Stimulated activated CD8-positive, alpha-beta memory T cell treated with anti-CD3 and anti-CD28 coated beads, Interleukin-15, amount 100 ng/mL, for 1 hour (primary cell): Measurements from ENCODE around the gene ZFP42.
"Not testable (repeated sequence)": the region's sequence is repeated elsewhere in the genome, so short reads cannot be mapped to it uniquely, and the experiment has no call there.

ENCODE experiments used
- DNase-seq: peaks from one replicate; pipeline ENCODE4 v3.0.0-alpha.2; 2020; ENCODE audit warnings: low read depth

The ZFP42 gene

DNA sequence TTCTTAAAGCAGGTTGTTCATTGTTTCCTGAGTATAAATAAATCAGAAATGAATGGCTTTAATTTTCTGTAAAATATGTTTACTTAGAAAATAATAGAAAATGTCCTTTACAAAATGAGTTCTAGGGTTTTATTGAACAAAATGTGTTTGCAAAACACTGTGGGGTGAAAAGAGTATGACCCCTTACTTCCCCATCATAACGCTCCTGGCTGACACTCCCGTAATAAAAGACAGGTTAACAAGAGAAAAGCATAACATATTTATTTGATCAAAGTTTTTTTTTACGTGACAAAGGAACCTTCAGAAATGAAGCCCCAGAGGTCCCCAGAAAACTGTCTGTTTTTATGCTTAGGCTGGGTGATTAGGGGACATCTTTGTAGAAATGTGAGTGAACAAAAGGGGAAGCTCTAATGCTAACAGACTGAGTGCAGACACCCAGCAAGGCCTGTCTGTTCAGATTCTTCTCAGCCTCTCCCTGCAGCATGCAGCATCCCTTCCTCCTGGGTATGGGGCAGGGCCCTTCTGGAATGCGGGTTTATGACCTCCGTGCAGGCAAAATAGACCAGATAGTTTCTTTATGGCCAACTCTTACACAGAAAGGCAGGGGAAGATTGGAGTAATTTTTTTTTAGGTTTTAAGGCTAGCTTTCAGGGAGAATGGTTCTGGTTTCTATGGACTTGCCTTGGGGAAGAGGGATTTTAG is 26.1 kb downstream of the ZFP42 start:
- no peak for DNase-seq

DNA sequence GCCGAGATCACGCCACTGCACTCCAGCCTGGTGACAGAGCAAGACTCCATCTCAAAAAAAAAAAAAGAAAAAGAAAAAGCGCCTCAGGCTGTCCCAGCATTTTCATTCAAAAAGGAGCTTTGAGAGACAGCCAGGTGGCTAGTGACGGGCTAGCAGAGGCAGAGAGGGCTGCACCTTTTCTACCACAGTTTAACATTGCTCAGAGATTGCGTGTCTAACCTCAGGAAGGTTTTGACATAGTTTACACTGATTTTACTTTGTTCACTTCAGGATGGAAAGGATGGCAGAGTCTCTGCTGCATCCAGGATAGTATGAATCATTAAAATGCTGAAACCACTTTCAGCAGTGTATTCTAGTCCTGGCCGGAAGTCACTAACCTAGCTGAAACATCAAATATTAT is 28.1 kb downstream of the ZFP42 start:
- DNase-seq = no peak

DNA sequence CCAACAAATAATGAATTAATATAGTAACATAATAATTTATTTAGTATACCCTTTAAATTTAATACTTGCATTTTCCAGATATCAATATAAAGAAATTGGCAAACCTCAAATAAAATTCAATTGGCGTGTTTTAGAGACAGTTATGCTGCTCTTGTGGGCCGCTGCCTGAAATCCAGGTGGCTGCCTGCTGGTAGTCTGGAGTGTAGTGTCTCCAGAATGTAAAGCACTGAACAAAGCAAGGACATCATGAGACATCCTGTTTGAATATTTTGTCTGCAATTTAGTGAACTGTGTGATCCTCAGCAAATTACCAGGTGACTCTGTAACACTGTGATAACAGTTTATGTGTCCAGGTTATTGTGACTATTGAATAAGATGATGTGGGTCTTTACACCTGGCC is 29.9 kb downstream of the ZFP42 start:
- DNase-seq = no peak

DNA sequence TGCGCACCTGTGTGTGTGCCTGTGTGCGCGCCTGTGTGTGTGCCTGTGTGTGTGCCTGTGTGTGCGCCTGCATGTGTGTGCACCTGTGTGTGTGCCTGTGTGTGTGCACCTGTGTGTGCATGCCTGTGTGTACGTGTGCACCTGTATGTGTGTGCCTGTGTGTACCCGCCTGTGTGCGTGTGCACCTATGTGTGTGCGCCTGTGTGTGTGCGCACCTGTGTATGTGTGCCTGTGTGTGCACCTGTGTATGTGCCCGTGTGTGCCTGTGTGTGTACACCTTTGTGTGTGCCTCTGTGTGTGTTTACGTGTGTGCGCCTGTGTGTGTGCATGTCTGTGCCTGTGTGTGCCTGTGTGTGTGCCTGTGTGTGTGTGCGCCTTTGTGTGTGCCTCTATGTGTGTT is 33.5 kb downstream of the ZFP42 start:
- DNase-seq = no peak

DNA sequence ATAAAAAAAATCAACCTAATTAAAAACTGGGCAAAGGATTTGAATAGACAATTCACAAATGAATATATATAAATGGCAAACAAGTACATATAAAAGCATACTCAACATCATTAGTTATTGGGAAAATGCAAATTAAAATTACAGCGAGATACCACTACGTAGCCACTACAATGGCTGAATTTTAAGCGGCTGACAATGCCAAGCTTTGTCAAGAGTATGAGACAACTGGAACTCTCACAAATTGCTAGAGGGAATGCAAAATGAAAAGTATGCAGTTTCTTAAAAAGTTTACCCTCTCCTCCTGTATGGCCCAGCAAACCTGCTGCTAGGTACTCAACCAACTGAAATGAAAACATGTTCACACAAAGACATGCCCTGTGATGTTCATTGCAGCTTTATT is 34.8 kb downstream of the ZFP42 start:
- DNase-seq = no peak

DNA sequence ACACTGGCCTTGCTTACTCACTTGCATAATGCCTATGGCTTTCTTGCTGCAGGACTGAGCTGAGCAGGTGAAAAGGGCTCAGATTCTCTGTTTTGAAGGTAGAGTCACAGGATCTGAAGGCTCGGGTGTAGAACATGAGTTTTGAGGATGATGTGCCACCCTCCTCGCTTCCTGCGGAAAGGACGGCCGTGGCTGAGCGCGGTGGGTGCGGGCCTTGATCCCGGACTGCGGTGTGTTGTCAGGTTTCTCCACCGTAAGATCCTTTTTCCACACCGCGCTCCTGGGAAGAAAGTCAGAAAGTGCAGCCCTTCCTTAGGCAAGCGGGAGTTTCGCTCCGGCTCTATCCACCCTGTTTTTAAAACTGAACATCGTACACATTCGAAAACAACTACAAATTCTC is 36.2 kb downstream of the ZFP42 start:
- no peak for DNase-seq

DNA sequence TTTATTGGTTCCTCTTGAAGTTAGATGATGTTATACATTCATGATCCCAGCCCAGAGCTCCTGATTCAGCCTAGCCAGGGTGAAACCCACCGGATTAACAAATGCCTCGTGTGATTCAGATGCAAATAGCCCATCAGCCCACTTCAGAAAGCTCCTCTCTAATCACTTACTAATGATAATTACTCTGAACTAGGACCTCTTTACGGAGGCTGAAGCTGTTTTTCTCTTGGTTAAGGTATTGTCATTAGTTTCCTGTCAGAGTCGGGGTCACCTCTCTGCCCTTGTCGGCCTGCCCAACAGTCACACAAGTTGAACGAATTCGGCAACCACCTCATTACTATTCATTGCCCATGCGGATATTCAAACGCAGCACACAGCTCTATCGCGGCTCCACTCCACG is 36.6 kb downstream of the ZFP42 start:
- no peak for DNase-seq

DNA sequence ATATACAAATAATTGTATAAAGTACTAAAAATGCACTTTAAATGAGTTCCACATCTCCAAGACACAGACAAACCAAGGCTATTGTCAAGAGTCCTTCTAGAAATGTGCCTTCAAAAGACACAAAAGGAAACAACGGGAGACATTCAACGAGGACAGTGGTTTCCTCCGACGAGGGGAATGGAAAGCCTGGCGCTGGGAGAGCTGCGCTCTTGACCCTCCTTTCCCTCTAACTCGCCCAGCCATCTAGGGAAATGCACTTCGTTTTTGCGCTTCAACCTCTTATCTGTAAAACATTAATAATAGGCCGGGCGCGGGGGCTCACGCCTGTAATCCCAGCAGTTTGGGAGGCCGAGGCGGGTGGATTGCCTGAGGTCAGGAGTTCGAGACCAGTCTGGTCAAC is 37.0 kb downstream of the ZFP42 start:
- DNase-seq = no peak

DNA sequence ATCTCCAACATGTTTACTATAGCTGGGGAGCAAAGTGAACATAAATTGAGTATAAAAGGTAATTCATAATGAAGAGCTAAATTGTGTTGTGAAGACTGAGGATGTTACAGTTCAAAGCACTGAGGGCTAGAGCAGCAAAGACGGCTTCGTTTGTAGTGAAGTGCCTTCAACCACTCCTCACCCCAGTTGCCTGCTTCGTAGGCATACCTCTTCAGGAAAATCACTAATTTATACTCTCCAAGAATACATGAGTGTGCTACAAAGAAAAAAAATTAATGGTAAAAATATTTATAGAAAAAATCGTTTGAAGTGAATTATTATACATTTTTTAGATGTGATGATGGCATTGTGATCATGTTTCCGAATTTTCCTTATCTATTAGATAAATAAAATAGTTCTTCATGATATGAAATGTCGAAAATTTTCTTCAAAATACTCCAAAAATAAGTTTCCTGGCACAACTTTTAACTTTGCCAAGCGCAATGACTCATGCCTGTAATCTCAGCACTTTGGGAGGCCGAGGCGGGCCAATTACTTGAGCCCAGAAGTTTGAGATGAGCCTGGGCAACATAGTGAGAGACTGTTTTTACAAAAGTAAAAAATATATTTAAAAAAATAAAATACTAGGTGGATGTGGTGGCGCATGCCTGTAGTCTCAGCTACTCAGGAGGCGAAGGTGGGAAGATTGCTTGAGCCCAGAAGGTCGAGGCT is 41.6 kb downstream of the ZFP42 start:
- DNase-seq = no peak

DNA sequence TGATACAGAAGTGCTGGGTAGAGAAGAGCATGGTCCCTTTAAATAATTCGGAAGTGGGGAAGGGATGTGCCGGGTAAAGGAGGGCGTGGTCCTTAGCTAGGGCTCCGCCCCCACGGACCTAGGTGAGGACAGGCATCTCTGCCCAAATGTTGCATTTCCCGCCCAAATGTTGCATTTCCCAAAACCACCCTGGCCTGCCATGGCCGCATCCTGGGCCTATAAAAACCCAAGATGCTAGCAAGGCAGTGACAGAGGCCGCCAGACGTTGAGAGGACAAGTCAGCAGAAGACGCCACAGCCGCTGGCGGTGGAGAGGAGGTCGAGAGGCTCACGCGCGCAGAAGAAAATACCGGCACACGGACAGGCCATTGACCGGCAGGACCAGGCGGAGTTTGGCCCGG is 46.1 kb downstream of the ZFP42 start:
- no peak for DNase-seq

DNA sequence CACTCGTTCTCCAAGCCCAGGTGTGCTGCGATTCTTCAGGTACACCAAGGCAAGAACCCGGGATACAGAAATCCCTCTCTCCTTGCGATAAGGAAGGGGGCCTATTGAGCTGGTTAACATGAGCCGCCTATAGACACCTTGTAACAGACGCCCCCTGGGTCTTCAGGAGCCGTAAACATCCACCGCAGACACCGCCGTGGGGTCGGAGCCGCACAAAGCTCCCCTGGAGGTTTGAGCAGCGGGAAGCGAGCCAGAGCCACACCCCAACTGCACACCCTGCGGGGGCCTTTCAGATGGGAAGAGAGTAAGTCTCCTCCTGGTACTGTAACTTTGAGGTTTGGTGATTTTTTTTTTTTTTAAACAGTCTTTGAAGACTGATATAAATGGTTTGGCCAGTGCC is 46.6 kb downstream of the ZFP42 start:
- DNase-seq = no peak

DNA sequence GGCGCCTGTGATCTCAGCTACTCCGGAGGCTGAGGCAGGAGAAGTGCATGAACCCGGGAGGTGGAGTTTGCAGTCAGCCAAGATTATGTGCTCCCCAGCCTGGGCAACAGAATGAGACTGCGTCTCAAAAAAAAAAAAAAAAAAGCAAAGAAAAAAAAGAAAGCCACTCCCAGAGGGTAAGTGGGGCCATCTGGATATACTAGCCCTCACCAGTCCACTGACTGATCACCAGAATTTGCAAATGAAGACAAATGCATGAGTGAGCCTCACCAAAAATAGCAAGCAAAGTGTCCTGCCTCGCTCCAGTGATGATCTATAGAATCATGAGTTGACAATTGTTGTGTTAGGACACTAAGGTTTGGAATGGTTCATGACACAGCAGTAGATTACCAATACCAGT is 47.6 kb downstream of the ZFP42 start:
- no peak for DNase-seq

DNA sequence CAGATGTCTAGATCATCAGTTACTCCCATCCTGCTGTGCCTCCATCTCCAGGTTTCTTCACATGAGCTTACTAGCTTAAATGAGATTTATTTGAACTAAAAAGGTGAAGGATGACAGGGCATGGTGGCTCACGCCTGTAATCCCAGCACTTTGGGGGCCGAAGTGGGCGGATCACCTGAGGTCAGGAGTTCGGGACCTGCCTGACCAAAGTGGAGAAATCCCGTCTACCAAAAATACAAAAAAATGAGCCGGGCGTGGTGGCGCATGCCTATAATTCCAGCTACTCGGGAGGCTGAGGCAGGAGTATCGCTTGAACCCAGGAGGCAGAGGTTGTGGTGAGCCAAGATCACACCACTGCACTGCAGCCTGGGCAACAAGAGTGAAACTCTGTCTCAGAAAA is 49.9 kb downstream of the ZFP42 start:
- not testable (repeated sequence) for DNase-seq

DNA sequence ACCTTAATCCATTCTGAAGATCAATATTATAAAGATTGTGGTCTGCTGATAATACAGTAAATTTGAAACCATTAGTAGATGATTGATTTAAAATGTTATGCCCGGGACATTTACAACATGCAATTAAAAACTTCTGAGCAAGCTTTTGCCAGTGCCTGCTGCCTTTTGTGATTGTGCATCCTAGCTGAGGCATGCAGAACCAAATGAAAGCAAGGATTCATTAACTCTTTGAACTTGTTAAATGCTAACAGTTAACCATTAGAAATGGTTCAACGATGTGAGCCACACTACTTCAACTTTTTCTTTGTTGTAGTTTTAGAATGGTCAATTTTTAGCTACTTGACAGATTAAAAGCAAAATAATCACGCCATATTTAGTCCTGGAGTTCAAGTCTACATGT is 51.1 kb downstream of the ZFP42 start:
- no peak for DNase-seq

DNA sequence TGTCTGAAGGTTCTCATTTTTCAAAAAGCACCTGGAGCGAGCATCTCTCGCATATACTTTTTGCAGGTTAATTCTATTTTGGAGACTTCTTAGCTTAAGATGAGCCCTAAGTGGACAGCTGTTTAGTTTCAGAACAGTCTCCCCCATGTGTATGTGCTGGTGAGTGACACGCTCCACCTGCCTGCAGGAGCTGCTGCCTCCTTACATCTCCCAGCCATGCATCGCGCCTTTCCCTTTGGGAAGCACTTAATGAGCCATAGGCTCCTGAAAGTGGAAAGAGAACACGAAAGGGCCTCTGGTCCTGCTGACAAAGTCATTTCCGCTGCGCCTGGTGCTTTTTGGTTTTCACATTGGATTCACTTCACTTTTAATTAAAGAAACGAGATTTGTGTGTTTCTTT is 57.7 kb downstream of the ZFP42 start:
- no peak for DNase-seq
